HL-60 (cell line): ENCODE data around the gene FAM234B.

Source experiments
- CTCF ChIP-seq: IDR thresholded peaks from one replicate; pipeline ENCODE4 v1.5.1; 2011; ENCODE audit warnings: low read length, control low read depth, inconsistent platforms; ENCODE audit not compliant: insufficient read depth
- GABPA ChIP-seq: IDR thresholded peaks from 2 replicates; pipeline ENCODE4 v1.6.1; 2012; ENCODE audit warnings: low read depth
- POLR2AphosphoS5 ChIP-seq: IDR thresholded peaks from 2 replicates; pipeline ENCODE4 v1.6.1; 2012; ENCODE audit warnings: low read depth
- REST ChIP-seq: IDR thresholded peaks from 2 replicates; pipeline ENCODE4 v1.6.1; 2012; ENCODE audit warnings: low read depth; ENCODE audit not compliant: insufficient replicate concordance
- SPI1 ChIP-seq: IDR thresholded peaks from 2 replicates; pipeline ENCODE4 v1.6.1; 2012; ENCODE audit warnings: low read depth, mild to moderate bottlenecking, borderline replicate concordance

- TF ChIP-seq CTCF (no peak), REST (no peak), POLR2AphosphoS5 (no peak), SPI1 (no peak), GABPA (no peak)
Measured at GRCh38 chr12:13004361-13004760, 39.8 kb upstream of the FAM234B start.
